ENCODE data around the gene DIP2B. TPM values are rescaled to one million over a fixed set of nuclear protein-coding genes. Genes with fewer than 3 reads are reported as not detected.

The DIP2B gene
- polyA plus RNA-seq, 1 of the 3 experiments (the other 2 are of a cell fraction) = 6.6 TPM

GRCh38 chr12:50581226-50582184, 76.7 kb downstream of the DIP2B start:
- 67% methylated on average over 10 of the region's 10 CpGs for WGBS (ENCODE audit: low lambda C conversion rate)
- Histone ChIP-seq H3K4me3 (ENCODE audit: low read depth in 2 of 2, low read length in 1 of 2) (no peak overlapping the region), H3K4me2 (peak overlapping the region; percentile 71), H3K27me3 (ENCODE audit: insufficient read depth) (no peaks in the 10 kb centered on the region), H3K9me3 (no peaks in the 10 kb centered on the region), H3F3A (replicated peaks; ENCODE audit: insufficient read depth) (peaks cover 43% of the 10 kb centered on the region), H4K20me1 (ENCODE audit: insufficient read depth) (no peaks in the 10 kb centered on the region), H3K4me1 (ENCODE audit: control insufficient read depth in 1 of 2, insufficient read depth in 2 of 2, low read depth in 1 of 2, low read length in 1 of 2) (peaks cover 2 to 39% of the 10 kb centered on the region in 2 experiments), H2AFZ (ENCODE audit: low read depth) (no peak overlapping the region), H3K9ac (peak overlapping the region; percentile 32; the same call in 1 of the 2 replicates), H3K9me2 (no peaks in the 10 kb centered on the region), H3K27ac (ENCODE audit: low read depth in 2 of 2, low read length in 1 of 2) (peak overlapping the region in 1 of 2 experiments; percentile 85; a peak in 2 of 4 replicates), H3K36me3 (replicated peaks in 1 of 2; ENCODE audit: control insufficient read depth in 1 of 2, insufficient read depth in 2 of 2, low read length in 1 of 2) (no peaks in the 10 kb centered on the region), H3K79me2 (ENCODE audit: insufficient read depth) (peaks cover 75% of the 10 kb centered on the region)
- ChIA-PET CTCF (interaction anchor here (1.2 to 1.5 kb wide), 3 partner anchors 9 to 154 kb away, joined by 3 to 4 read pairs (median 3); partner anchors contain the start of gene DIP2B), POLR2A (no interaction called here)
- DNase-seq = no peak
- peak; percentile 37; the same call in 1 of the 2 replicates for TF ChIP-seq TCF12 (IDR thresholded peaks at IDR 0.05)
- TF ChIP-seq RCOR1 (IDR thresholded peaks at IDR 0.05; ENCODE audit: low read length) = no peak
- TF ChIP-seq SMC3 (IDR thresholded peaks at IDR 0.05; ENCODE audit: low read depth, low read length) = no peak
- no peak for TF ChIP-seq CTCF (IDR thresholded peaks at IDR 0.05)
- peak; percentile 25; the same call in 1 of the 2 replicates for TF ChIP-seq NFIC (IDR thresholded peaks at IDR 0.05; ENCODE audit: borderline replicate concordance)
- TF ChIP-seq RAD21 (IDR thresholded peaks at IDR 0.05; ENCODE audit: low read length) = no peak
- TF ChIP-seq GATA2 (CRISPR knock-in tag; IDR thresholded peaks at IDR 0.05) = no peak
- no peak for TF ChIP-seq ELF1 (IDR thresholded peaks at IDR 0.05)
- peak; percentile 28; the same call in 1 of the 2 replicates for TF ChIP-seq MAX (IDR thresholded peaks at IDR 0.05; ENCODE audit: low read depth)
- no peak for TF ChIP-seq TEAD4 (IDR thresholded peaks at IDR 0.05; ENCODE audit: borderline replicate concordance, insufficient read depth)
- no peak for TF ChIP-seq RFX5 (IDR thresholded peaks at IDR 0.05; ENCODE audit: low read length)
- no peak for TF ChIP-seq SIN3A (IDR thresholded peaks at IDR 0.05; ENCODE audit: borderline replicate concordance, low read depth, low read length)
- TF ChIP-seq FOXM1 (IDR thresholded peaks at IDR 0.05; ENCODE audit: low read depth) = no peak
- no peak for TF ChIP-seq IRF3 (IDR thresholded peaks at IDR 0.05; ENCODE audit: low read depth, low read length)
- TF ChIP-seq POLR2AphosphoS5 (IDR thresholded peaks at IDR 0.05; ENCODE audit: low read depth, low read length) = no peak
- no peak for TF ChIP-seq CHD2 (IDR thresholded peaks at IDR 0.05; ENCODE audit: low read length, partially characterized antibody)
- TF ChIP-seq EZH2phosphoT487 (IDR thresholded peaks at IDR 0.05; ENCODE audit: borderline replicate concordance, low read depth) = no peak
- TF ChIP-seq FOSL2 (IDR thresholded peaks at IDR 0.05; ENCODE audit: borderline replicate concordance, low read depth) = peak; percentile 59; the same call in 1 of the 2 replicates
- TF ChIP-seq YY1 (IDR thresholded peaks at IDR 0.05; ENCODE audit: low read depth) = 0 out of 2 replicates have a peak, but pooled peaks have one; percentile 7
- TF ChIP-seq JUND (IDR thresholded peaks at IDR 0.05) = peak; percentile 54; the same call in 1 of the 2 replicates
- 0 out of 2 replicates have a peak, but pooled peaks have one; percentile 8 for TF ChIP-seq REST (IDR thresholded peaks at IDR 0.05; ENCODE audit: low read depth, low read length)
- TF ChIP-seq EP300 (IDR thresholded peaks at IDR 0.05; ENCODE audit: borderline replicate concordance in 1 of 2, low read depth in 1 of 2, low read length in 1 of 2) = no peak
- TF ChIP-seq FOXJ3 (CRISPR knock-in tag; IDR thresholded peaks at IDR 0.05) = no peak
- TF ChIP-seq MEF2A (IDR thresholded peaks at IDR 0.05; ENCODE audit: borderline replicate concordance, low read depth) = no peak
- TF ChIP-seq USF1 (IDR thresholded peaks at IDR 0.05; ENCODE audit: borderline replicate concordance, low read depth) = no peak
- no peak for TF ChIP-seq GABPA (IDR thresholded peaks at IDR 0.05; ENCODE audit: low read depth)
